AG04449 (cell line): ENCODE data around the gene JAML.

Source experiments
- CTCF ChIA-PET: fragments of 350-600 bp; formaldehyde crosslinking; extraction: SDS; loops from one replicate; lab custom pipeline; 2021; ENCODE audit warnings: antibody characterized with exemption; lab: Yijun Ruan, JAX
- POLR2A ChIA-PET: fragments of 400-600, 350-600 bp; formaldehyde crosslinking; extraction: SDS; loops from one replicate; lab custom pipeline; 2020; ENCODE audit warnings: antibody characterized with exemption, inconsistent platforms; lab: Yijun Ruan, JAX
- DNase-seq: peaks from one replicate; pipeline ENCODE4 v3.0.0-alpha.2; 2010; ENCODE audit warnings: low read depth, low spot score
- H3K4me3 ChIP-seq: 2 replicates; pipeline ENCODE4 v1.5.1; 2011; ENCODE audit warnings: low read depth, mild to moderate bottlenecking, control low read depth, low read length
- CTCF ChIP-seq: IDR thresholded peaks from one replicate; pipeline ENCODE4 v1.5.1; 2011; ENCODE audit warnings: mild to moderate bottlenecking, moderate library complexity, low read length, control low read depth, inconsistent platforms; ENCODE audit not compliant: insufficient read depth; ENCODE audit errors: missing control alignments

Gene JAML

DNA sequence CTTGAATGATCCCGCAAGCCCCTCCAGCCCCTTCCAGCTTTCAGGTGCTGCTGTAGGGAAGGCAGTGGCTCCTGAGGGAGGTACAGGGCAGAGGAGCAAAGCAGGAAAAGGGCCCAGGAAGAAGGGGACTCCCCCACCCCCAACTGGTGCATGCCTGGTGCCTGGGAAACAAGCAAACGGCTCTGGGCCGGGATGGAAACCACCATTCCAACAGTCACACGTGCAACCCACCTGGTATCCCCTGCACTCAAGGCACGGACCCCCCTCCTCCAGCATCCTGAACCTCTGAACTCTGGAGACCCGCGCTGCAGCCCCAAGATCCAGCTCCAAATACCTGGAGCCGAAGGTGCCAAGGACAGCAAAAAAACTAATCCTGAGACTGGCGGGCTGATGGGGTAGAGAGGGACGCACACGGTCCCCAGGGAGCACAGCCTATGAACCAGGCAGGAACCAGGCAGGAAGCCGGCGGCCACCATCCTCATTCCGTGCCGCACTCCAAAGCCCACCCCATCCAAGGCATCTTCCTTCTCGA is 72.7 kb downstream of the JAML start:
- CTCF ChIA-PET, result interaction anchor here (0.7 to 2.4 kb wide), 2 partner anchors 9 to 19 kb away, joined by 3 to 19 read pairs; no protein-coding TSS in a partner anchor

GRCh38 chr11:118151431-118151830 is 73.4 kb downstream of the JAML start:
- TF ChIP-seq CTCF, result no peak
- H3K4me3 ChIP-seq, result no peak overlapping the region
- POLR2A ChIA-PET, result no interaction called here
- CTCF ChIA-PET, result interaction anchor here (2.4 kb wide), 1 partner anchor 20 kb away, joined by 19 read pairs; no protein-coding TSS in a partner anchor
- no peak for DNase-seq

More for the DNA sequence above, 72.7 kb downstream of the JAML start:
- no peak for TF ChIP-seq CTCF
- DNase-seq, result no peak
- H3K4me3 ChIP-seq, result no peak overlapping the region
- POLR2A ChIA-PET, result no interaction called here

DNA sequence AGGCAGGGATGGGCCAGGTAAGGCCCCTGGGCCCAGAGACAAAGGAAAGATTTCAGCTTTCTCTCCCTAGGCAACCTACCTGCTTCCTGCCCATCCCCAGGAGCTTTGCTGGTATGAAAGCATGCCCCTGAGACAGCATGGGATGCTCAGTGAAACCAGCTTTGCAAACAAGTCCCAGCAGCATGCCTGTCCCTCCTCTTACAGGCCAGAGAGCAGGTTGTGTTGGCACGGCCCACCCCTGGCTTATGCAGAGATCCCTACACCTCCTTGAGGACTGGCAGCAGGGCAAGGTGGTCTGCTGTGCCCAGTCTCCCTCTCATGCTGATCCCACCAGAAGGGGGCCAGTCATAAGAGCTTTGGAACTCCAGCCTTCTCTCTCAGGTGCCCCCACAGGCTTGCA is 75.3 kb downstream of the JAML start:
- ChIA-PET CTCF (interaction anchor here (0.8 to 5.5 kb wide), 3 partner anchors 21 to 202 kb away, joined by 3 to 38 read pairs (median 3); no protein-coding TSS in a partner anchor), POLR2A (no interaction called here)
- no peak for DNase-seq
- TF ChIP-seq CTCF, result no peak
- H3K4me3 ChIP-seq, result no peak overlapping the region

GRCh38 chr11:118148856-118149255 is 76.0 kb downstream of the JAML start:
- no peak overlapping the region for H3K4me3 ChIP-seq
- POLR2A ChIA-PET, result no interaction called here
- DNase-seq, result no peak
- CTCF ChIA-PET, result interaction anchor here (1.4 to 5.5 kb wide), 2 partner anchors 22 to 203 kb away, joined by 3 to 38 read pairs; no protein-coding TSS in a partner anchor
- no peak for TF ChIP-seq CTCF

GRCh38 chr11:118148240-118148639 is 76.6 kb downstream of the JAML start:
- no peak for TF ChIP-seq CTCF
- H3K4me3 ChIP-seq, result no peak overlapping the region
- ChIA-PET CTCF (interaction anchor here (0.6 to 5.6 kb wide), 3 partner anchors 23 to 435 kb away, joined by 3 to 38 read pairs (median 38); no protein-coding TSS in a partner anchor), POLR2A (no interaction called here)
- DNase-seq, result no peak

DNA sequence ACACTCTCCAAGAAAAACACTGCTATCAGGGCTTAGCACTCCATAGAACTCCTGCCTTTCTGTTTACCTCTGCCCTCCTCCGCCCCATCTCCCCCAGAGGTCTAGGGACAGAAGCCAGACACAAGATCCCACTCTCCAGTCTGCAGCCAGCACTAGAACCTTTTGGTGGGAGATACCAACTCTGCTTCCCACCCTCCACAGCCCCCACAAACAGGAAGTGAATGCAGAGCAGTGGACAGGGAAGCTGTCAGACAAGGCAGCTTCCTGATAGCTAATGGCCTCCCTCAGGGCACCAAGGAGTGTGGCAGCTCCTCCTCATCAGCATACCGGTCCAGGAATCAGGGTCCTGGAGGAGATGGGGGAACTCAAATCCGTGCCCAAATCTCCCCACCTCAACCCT is 77.3 kb downstream of the JAML start:
- POLR2A ChIA-PET, result no interaction called here
- no peak overlapping the region for H3K4me3 ChIP-seq
- no peak for DNase-seq
- CTCF ChIA-PET, result interaction anchor here (0.6 to 5.6 kb wide), 3 partner anchors 23 to 435 kb away, joined by 3 to 38 read pairs (median 38); no protein-coding TSS in a partner anchor
- TF ChIP-seq CTCF, result no peak
